ENCODE results near the gene ZPBP2. TPM values are rescaled to one million over a fixed set of nuclear protein-coding genes. Genes with fewer than 3 reads are reported as not detected.

ZPBP2 gene
- not detected for total RNA-seq

DNA sequence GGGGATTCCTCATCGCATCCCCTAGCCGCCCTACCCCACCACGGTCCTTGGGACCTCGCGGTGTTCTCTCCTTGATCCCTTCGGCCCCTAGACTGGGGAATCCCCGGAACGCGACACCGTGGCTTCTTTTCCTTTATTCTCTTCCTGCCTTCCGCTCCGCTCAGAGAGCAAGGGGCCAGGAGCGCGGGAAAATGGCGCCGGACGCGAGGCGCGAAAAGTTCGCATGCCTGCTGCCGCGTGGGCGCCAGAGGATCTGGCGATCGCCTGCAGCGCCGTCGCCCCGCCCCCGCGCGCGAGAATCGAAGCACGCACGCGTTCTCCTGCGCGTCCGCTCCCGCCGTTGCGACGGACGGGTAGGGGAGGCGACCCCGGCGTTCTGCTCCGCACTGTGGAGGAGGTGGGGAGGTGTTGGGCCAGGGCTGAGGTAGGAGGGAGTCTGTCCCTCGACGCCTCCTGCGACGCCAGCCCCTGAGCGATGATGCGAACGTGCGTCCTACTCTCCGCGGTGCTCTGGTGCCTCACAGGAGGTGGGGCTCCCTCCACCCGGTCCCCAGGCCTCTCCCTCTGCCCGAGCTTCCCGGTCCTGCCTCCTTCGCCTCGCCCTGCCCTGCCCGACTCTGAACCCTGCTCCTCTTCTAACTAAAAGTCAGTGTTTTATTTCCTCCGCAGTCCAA is at the start of gene ZPBP2:
ZPBP2 (plus strand) TSS at position 323 of the 674 bp plus-strand sequence; CDS start at position 476, 153 bp downstream.

GRCh38 chr17:39863918-39864746 is 3.9 kb upstream of the ZPBP2 start, which contains the start of gene IKZF3:
TSS of gene IKZF3 (minus strand) at chr17:39864312. CDS start at chr17:39864126, 186 bp downstream.

Small RNA genes within 50 kb of the gene (small RNA-seq; reads per million reads assigned to genes)
- gene AC090844.1 = not detected

Other genes starting within 250 kb of the ZPBP2 start
- 23.5 TPM for gene PPP1R1B, start 241.2 kb upstream of the ZPBP2 start, total RNA-seq
- 26.8 TPM for gene STARD3, start 231.1 kb upstream of the ZPBP2 start, total RNA-seq
- gene TCAP, start 202.9 kb upstream of the ZPBP2 start, total RNA-seq = 1.4 TPM
- gene PNMT, start 199.7 kb upstream of the ZPBP2 start, total RNA-seq = 3.2 TPM
- 7.4 TPM for gene PGAP3, start 180.1 kb upstream of the ZPBP2 start, total RNA-seq
- gene ERBB2, start 168.1 kb upstream of the ZPBP2 start, total RNA-seq = 15.9 TPM
- 14.1 TPM for gene MIEN1, start 137.7 kb upstream of the ZPBP2 start, total RNA-seq
- gene GRB7, start 130.3 kb upstream of the ZPBP2 start, total RNA-seq = not detected
- gene IKZF3, start 3.9 kb upstream of the ZPBP2 start, total RNA-seq = under 0.01 TPM
- gene GSDMB, start 50.4 kb downstream of the ZPBP2 start, total RNA-seq = 6.9 TPM
- gene ORMDL3, start 59.4 kb downstream of the ZPBP2 start, total RNA-seq = 40.4 TPM
- gene LRRC3C, start 59.5 kb downstream of the ZPBP2 start, total RNA-seq = not detected
- not detected for gene GSDMA, start 94.8 kb downstream of the ZPBP2 start, total RNA-seq
- gene PSMD3, start 112.6 kb downstream of the ZPBP2 start, total RNA-seq = 66.0 TPM
- not detected for gene CSF3, start 147.2 kb downstream of the ZPBP2 start, total RNA-seq
- 89.7 TPM for gene MED24, start 186.2 kb downstream of the ZPBP2 start, total RNA-seq
- 90.7 TPM for gene THRA, start 194.8 kb downstream of the ZPBP2 start, total RNA-seq
- gene NR1D1, start 232.4 kb downstream of the ZPBP2 start, total RNA-seq = 1.6 TPM